GM10248 (cell line): ENCODE data around the gene SNAP29.
"Not testable (repeated sequence)": the region's sequence is repeated elsewhere in the genome, so short reads cannot be mapped to it uniquely, and the experiment has no call there.

Experiments
- CTCF ChIA-PET: fragments of 300-600 bp; sonication (Branson Sonifier 250); formaldehyde crosslinking; extraction: SDS; loops from one replicate; lab custom pipeline; 2021; ENCODE audit warnings: antibody characterized with exemption; lab: Yijun Ruan, JAX
- POLR2A ChIA-PET: fragments of 350-650 bp; sonication (Branson Sonifier 250); formaldehyde crosslinking; extraction: SDS; loops from one replicate; lab custom pipeline; 2020; ENCODE audit warnings: antibody characterized with exemption; lab: Yijun Ruan, JAX
- DNase-seq: peaks from one replicate; pipeline ENCODE4 v3.0.0; 2012; ENCODE audit errors: extremely low spot score
- CTCF ChIP-seq: IDR thresholded peaks from 2 replicates; pipeline ENCODE4 v1.5.1; 2012; ENCODE audit warnings: mild to moderate bottlenecking, low read depth; ENCODE audit errors: extremely low read depth, missing control alignments, control extremely low read depth

Gene SNAP29

GRCh38 chr22:20834206-20834605, 24.6 kb upstream of the SNAP29 start:
- TF ChIP-seq CTCF, result no peak
- POLR2A ChIA-PET, result interaction anchor here (0.6 kb wide), 1 partner anchor 9 kb away, joined by 3 read pairs; no protein-coding TSS in a partner anchor
- no peak for DNase-seq
- CTCF ChIA-PET, result interaction anchor here (1.5 to 3.0 kb wide), 2 partner anchors 10 to 14 kb away, joined by 3 to 8 read pairs; no protein-coding TSS in a partner anchor

- no peak for DNase-seq
- no peak for TF ChIP-seq CTCF
- POLR2A ChIA-PET, result interaction anchor here (0.6 kb wide), 1 partner anchor 9 kb away, joined by 3 read pairs; no protein-coding TSS in a partner anchor
- CTCF ChIA-PET, result interaction anchor here (1.5 to 3.0 kb wide), 2 partner anchors 11 to 13 kb away, joined by 3 to 8 read pairs; no protein-coding TSS in a partner anchor
These were observed 24.1 kb upstream of the SNAP29 start for GRCh38 chr22:20834725-20835124.

- ChIA-PET POLR2A (no interaction called here), CTCF (no interaction called here)
- DNase-seq, result no peak
- no peak for TF ChIP-seq CTCF
These were observed 21.6 kb upstream of the SNAP29 start for GRCh38 chr22:20836987-20837823.

- DNase-seq, CTCF ChIA-PET, POLR2A ChIA-PET: not testable (repeated sequence)
These were observed 19.5 kb upstream of the SNAP29 start for GRCh38 chr22:20839354-20839753.

GRCh38 chr22:20839837-20840645, 18.8 kb upstream of the SNAP29 start:
- ChIA-PET CTCF (no interaction called here), POLR2A (no interaction called here)
- DNase-seq, result no peak
- no peak for TF ChIP-seq CTCF

- DNase-seq, result no peak
- no peak for TF ChIP-seq CTCF
- CTCF ChIA-PET, result interaction anchor here (1.1 kb wide), 1 partner anchor 56 kb away, joined by 3 read pairs; no protein-coding TSS in a partner anchor
- POLR2A ChIA-PET, result no interaction called here
These were observed 18.0 kb upstream of the SNAP29 start for GRCh38 chr22:20840646-20841371.
